Hepatocyte (in vitro differentiated cells): ENCODE data around the gene SLC1A3. TPM values are rescaled to one million over a fixed set of nuclear protein-coding genes. Genes with fewer than 3 reads are reported as not detected.

ENCODE experiments used
- DNase-seq: peaks from one replicate; pipeline ENCODE4 v3.0.0-alpha.2; 2016; ENCODE audit warnings: low spot score
- H2AFZ ChIP-seq: fragments of 200-600 bp; sonication (generic); 2 replicates; pipeline ENCODE4 v1.6.0; 2016; ENCODE audit warnings: antibody characterized with exemption, mild to moderate bottlenecking
- H3K27ac ChIP-seq: fragments of 200-600 bp; sonication (generic); 2 replicates; pipeline ENCODE4 v1.5.1; 2016; ENCODE audit warnings: mild to moderate bottlenecking
- H3K27me3 ChIP-seq: fragments of 200-600 bp; sonication (generic); 2 replicates; pipeline ENCODE4 v1.6.1; 2016
- H3K36me3 ChIP-seq: fragments of 200-600 bp; sonication (generic); replicated peaks from 2 replicates; pipeline ENCODE4 v1.5.1; 2016; ENCODE audit warnings: low read depth; ENCODE audit not compliant: insufficient read depth
- H3K4me1 ChIP-seq: fragments of 200-600 bp; sonication (generic); 2 replicates; pipeline ENCODE4 v1.5.1; 2016; ENCODE audit warnings: mild to moderate bottlenecking, moderate library complexity; ENCODE audit not compliant: insufficient read depth
- H3K4me2 ChIP-seq: fragments of 200-600 bp; sonication (generic); 2 replicates; pipeline ENCODE4 v1.6.0; 2016
- H3K4me3 ChIP-seq: fragments of 200-600 bp; sonication (generic); 2 replicates; pipeline ENCODE4 v1.5.1; 2016; ENCODE audit warnings: mild to moderate bottlenecking
- H3K79me2 ChIP-seq: fragments of 200-600 bp; sonication (generic); 2 replicates; pipeline ENCODE4 v1.6.0; 2017; ENCODE audit warnings: mild to moderate bottlenecking
- H3K9me2 ChIP-seq: fragments of 200-600 bp; sonication (generic); replicated peaks from 2 replicates; pipeline ENCODE4 v1.6.0; 2017; ENCODE audit warnings: mild to moderate bottlenecking; ENCODE audit not compliant: insufficient read depth
- H3K9me3 ChIP-seq: fragments of 200-600 bp; sonication (generic); 2 replicates; pipeline ENCODE4 v1.5.1; 2016; ENCODE audit warnings: low read depth, mild to moderate bottlenecking
- H4K20me1 ChIP-seq: fragments of 200-600 bp; sonication (generic); 2 replicates; pipeline ENCODE4 v1.6.0; 2016; ENCODE audit warnings: mild to moderate bottlenecking; ENCODE audit not compliant: insufficient read depth, poor library complexity, severe bottlenecking
- CTCF ChIP-seq: fragments of 200-600 bp; sonication (generic); IDR thresholded peaks from 2 replicates; pipeline ENCODE4 v1.5.1; 2016; ENCODE audit warnings: antibody characterized with exemption, mild to moderate bottlenecking; ENCODE audit not compliant: poor library complexity
- EZH2 ChIP-seq: fragments of 200-600 bp; sonication (generic); IDR thresholded peaks from 2 replicates; pipeline ENCODE4 v1.6.1; 2016; ENCODE audit warnings: antibody characterized with exemption, mild to moderate bottlenecking, borderline replicate concordance
- EZH2phosphoT487 ChIP-seq: fragments of 200-600 bp; sonication (generic); IDR thresholded peaks from one replicate; pipeline ENCODE4 v1.6.1; 2018; ENCODE audit warnings: antibody characterized with exemption, mild to moderate bottlenecking, low read depth, moderate library complexity; ENCODE audit not compliant: unreplicated experiment, severe bottlenecking
- WGBS: methylation state at CpG from one replicate; pipeline ENCODE4 v1.1.6; 2016; ENCODE audit warnings: low lambda C conversion rate; ENCODE audit errors: missing lambda C conversion rate; 5-methylcytosine and 5-hydroxymethylcytosine counted together
- polyA plus RNA-seq: library from polyadenylated mRNA; unstranded; fragments of >200 nt; fragmentation: Nextera tagmentation; extraction: Ambion mirVana; gene quantifications from 2 replicates; pipeline ENCODE4 v1.2.1, GENCODE V29; 2016
- total RNA-seq: library from RNA; depleted of rRNA; stranded (reverse); fragments of >200 nt; gene quantifications from 2 replicates; pipeline ENCODE4 v1.2.3, GENCODE V29; 2014

The SLC1A3 gene
- total and polyA plus RNA-seq, 2 experiments from 2014 or later: 32.3 to 42.3 TPM

DNA sequence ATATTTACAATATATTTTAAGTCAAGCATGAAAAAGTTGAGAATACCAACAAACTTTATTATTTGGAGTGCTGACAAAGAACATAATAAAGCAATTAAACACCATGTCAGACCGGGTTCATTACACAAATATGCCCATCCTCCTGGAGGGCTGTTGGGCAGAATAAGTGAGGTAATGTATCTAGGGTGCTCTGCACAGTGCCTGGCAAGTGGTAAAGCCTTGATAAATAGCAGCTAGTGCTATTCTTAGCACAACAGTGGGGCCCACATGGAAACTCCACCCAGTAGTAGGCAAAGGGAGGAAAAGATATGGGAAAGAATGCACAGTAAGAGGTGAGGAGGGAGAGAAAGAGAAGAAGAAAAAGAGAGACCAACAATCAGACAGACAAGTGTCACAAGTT lies 97.7 kb downstream of the SLC1A3 start:
- Histone ChIP-seq H3K36me3 (no peaks in the 10 kb centered on the region), H4K20me1 (no peaks in the 10 kb centered on the region), H3K4me1 (peaks cover 28% of the 10 kb centered on the region), H3K27ac (no peak overlapping the region), H3K4me2 (peak overlapping the region; percentile 34), H3K4me3 (no peak overlapping the region), H2AFZ (no peak overlapping the region), H3K79me2 (no peaks in the 10 kb centered on the region), H3K9me2 (no peaks in the 10 kb centered on the region), H3K9me3 (no peaks in the 10 kb centered on the region), H3K27me3 (peaks cover 7% of the 10 kb centered on the region)
- TF ChIP-seq EZH2phosphoT487 (no peak), EZH2 (no peak), CTCF (no peak)
- no peak for DNase-seq
- WGBS: 52% methylated on average over 1 of the region's 1 CpG

- no peaks in the 10 kb centered on the region for H3K36me3 ChIP-seq
- no peak for DNase-seq
- H3K4me2 ChIP-seq: no peak overlapping the region
- H3K79me2 ChIP-seq: no peaks in the 10 kb centered on the region
- H3K9me2 ChIP-seq: no peaks in the 10 kb centered on the region
- H3K9me3 ChIP-seq: no peaks in the 10 kb centered on the region
- TF ChIP-seq CTCF (no peak), EZH2 (no peak), EZH2phosphoT487 (no peak)
- WGBS: 59% methylated on average over 3 of the region's 3 CpGs
- no peak overlapping the region for H3K4me3 ChIP-seq
- H2AFZ ChIP-seq: no peak overlapping the region
- H4K20me1 ChIP-seq: no peaks in the 10 kb centered on the region
- H3K27me3 ChIP-seq: peaks cover 7% of the 10 kb centered on the region
- peaks cover 28% of the 10 kb centered on the region for H3K4me1 ChIP-seq
- no peak overlapping the region for H3K27ac ChIP-seq
These were observed 98.6 kb downstream of the SLC1A3 start for GRCh38 chr5:36705055-36705454.

DNA sequence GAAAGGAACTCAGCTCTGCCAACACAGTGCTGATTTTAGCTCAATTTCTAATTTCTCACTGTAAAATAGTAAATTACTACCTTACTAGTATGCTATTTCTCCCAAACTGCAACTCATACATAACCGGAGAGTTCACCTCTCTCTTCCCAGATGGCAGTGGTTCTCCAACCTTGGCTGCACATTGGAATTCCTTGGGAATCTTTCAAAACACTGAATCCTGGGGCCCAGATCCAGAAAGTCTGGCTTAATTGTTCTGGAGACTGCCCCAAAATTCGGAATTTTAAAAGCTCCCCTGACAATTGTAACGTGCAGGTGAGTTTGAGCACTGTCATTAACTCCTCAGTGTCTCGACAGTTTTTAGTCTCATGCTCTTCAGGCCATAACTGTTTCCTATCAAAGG lies 100.3 kb downstream of the SLC1A3 start:
- no peak for DNase-seq
- 64% methylated on average over 4 of the region's 4 CpGs for WGBS

More for the DNA sequence above, 100.3 kb downstream of the SLC1A3 start:
- Histone ChIP-seq H3K27me3 (peaks cover 3% of the 10 kb centered on the region), H3K27ac (no peak overlapping the region), H2AFZ (no peak overlapping the region), H3K4me3 (no peak overlapping the region), H3K4me1 (peaks cover 22% of the 10 kb centered on the region), H3K4me2 (no peak overlapping the region), H3K9me2 (no peaks in the 10 kb centered on the region), H3K9me3 (no peaks in the 10 kb centered on the region), H4K20me1 (no peaks in the 10 kb centered on the region), H3K79me2 (no peaks in the 10 kb centered on the region), H3K36me3 (no peaks in the 10 kb centered on the region)
- TF ChIP-seq EZH2 (no peak), EZH2phosphoT487 (no peak), CTCF (no peak)
